Inflammatory macrophage treated with lipopolysaccharide for 4 hours (primary cell): ENCODE measurements around the gene STAP1.
A peak's percentile ranks its signal among the peaks of the same experiment; 100 is the strongest.
"Not testable (repeated sequence)": the region's sequence is repeated elsewhere in the genome, so short reads cannot be mapped to it uniquely, and the experiment has no call there.

Source experiments
- DNase-seq: peaks from one replicate; pipeline ENCODE4 v3.0.0-alpha.2; 2020

The STAP1 gene

DNA sequence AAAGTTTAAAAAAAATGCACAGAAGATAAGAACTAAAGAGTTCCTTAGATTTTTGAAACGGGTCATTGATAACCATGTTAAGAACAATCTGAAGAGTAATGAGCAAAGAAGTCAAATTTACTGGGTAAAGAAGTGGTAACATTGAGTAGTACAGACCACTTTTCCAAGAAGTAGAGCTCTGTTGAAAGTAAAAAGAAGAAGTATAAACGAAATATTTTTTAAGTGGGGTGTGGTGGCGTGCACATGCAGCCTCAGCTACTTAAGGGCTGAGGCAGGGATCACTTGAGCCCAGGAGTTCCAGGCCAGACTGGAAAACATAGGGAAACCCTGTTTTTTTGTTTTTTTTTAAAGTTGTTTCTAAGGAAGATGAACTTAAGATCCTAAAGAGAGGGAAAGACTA is 74.0 kb downstream of the STAP1 start:
- DNase-seq = peak; percentile 38

DNA sequence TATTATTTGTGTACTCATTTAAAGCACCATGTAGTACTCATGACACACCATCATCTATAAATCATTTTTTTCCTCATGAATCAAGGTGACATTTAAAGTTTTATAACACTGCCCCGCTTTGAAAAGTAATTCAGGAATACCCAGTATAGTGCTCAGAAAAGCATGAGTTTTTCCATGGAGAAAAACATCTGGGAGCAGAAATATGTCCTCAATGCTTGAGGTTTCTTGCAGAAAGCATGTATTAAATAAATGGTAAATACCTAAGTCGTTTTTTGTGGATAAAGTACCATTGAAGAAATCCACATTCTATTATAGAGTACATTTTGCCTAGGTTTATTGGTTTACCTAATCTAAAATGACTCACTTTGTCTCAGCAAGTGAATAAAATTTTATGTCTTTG is 76.2 kb downstream of the STAP1 start:
- DNase-seq = no peak

DNA sequence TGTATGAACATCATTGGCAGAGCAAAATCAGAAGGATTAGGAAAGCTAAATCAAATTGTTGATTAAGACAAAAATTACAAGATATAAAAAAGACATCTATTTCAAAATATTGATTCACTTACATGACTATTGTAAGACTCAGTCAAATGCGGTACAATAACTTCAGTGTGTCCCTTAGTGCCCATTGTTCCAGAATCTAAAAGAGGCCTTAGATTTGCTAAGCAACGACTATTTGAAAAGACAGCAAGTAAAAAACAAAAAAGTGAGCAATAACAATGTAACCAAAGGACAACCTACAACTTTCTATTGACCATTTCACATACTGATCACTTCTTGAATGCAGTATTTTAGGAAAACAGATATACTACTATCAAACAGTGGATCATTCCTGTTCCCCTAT is 76.8 kb downstream of the STAP1 start:
- no peak for DNase-seq

DNA sequence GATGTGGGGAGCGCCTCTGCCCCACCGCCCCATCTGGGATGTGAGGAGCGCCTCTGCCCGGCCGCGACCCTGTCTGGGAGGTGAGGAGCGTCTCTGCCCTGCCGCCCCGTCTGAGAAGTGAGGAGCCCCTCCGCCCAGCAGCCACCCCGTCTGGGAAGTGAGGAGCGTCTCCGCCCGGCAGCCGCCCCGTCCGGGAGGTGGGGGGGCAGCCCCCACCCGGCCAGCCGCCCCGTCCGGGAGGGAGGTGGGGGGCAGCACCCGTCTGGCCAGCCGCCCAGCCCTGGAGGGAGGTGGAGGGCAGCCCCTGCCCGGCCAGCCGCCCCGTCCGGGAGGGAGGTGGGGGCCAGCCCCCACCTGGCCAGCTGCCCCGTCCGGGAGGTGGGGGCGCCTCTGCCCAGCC is 78.5 kb downstream of the STAP1 start:
- DNase-seq = not testable (repeated sequence)

DNA sequence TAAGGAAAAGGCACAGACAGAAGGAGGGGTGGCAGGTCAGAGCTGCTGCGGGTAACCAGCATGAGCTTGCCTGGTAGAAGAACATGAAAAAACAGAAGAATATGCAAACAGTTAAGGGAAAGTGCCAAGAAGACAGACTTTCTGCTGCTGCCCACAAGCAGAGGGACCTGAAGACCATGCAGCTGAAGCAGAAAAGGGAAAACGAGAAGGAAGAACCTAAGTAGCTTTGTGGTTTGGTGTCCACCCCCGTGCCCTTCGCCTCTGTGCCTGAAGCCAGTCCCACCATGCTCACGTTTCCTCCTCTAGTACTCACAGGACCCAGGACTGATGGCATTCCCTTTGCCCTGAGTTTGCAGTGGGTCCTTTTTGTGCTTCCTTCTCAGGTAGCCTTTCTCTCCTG is 79.6 kb downstream of the STAP1 start:
- peak; percentile 10 for DNase-seq

DNA sequence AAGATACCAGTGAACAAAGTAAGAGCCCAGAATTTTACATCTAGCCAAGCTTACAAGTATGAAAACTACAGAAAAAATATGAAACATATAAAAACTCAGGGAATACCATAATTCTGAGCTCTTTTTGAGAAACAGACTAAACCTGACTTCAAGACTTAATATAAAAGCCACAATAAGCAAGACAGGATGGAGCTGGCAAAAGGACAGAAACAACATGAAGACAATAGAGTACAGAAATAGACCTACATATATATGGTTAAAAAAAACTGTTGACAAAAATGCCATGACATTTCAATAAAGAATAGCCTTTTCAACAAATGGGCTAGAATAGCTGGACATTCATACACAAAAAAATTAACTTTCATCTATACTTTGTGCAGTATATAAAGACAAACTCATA is 93.0 kb downstream of the STAP1 start:
- DNase-seq = no peak
